ENCODE results near the gene CNIH1.
"Not testable (repeated sequence)": the region's sequence is repeated elsewhere in the genome, so short reads cannot be mapped to it uniquely, and the experiment has no call there.

GRCh38 chr14:54458536-54458935 lies 17.4 kb upstream of the CNIH1 start:
- TF ChIP-seq CTCF, POLR2A (IDR thresholded peaks at IDR 0.05): not testable (repeated sequence)

Measured in upper lobe of left lung (tissue), 4 donors.